Trophoblast cell (in vitro differentiated cells and primary cell): ENCODE results near the gene MPDU1.
"Not testable (repeated sequence)": the region's sequence is repeated elsewhere in the genome, so short reads cannot be mapped to it uniquely, and the experiment has no call there.

Experiments
- DNase-seq, 2 donors: peaks; one replicate each; pipeline ENCODE4 v3.0.0-alpha.2; 2016
- H2AFZ ChIP-seq: 2 replicates; pipeline ENCODE4 v1.6.1; 2013; ENCODE audit warnings: low read length, moderate library complexity, mild to moderate bottlenecking; ENCODE audit not compliant: insufficient read depth, poor library complexity
- H2AK5ac ChIP-seq: 2 replicates; pipeline ENCODE4 v1.6.1; 2013; ENCODE audit warnings: mild to moderate bottlenecking, low read length
- H2BK120ac ChIP-seq: 2 replicates; pipeline ENCODE4 v1.6.1; 2013; ENCODE audit warnings: low read length, mild to moderate bottlenecking, moderate library complexity; ENCODE audit not compliant: insufficient read depth, poor library complexity
- H2BK12ac ChIP-seq: 2 replicates; pipeline ENCODE4 v1.6.1; 2013; ENCODE audit warnings: mild to moderate bottlenecking, low read length, moderate library complexity
- H2BK5ac ChIP-seq: 2 replicates; pipeline ENCODE4 v1.6.1; 2013; ENCODE audit warnings: low read length, low read depth, moderate library complexity, mild to moderate bottlenecking; ENCODE audit not compliant: poor library complexity
- H3K14ac ChIP-seq: 2 replicates; pipeline ENCODE4 v1.6.1; 2013; ENCODE audit warnings: mild to moderate bottlenecking, low read length
- H3K18ac ChIP-seq: 2 replicates; pipeline ENCODE4 v1.6.1; 2013; ENCODE audit warnings: mild to moderate bottlenecking, low read length
- H3K23ac ChIP-seq: 2 replicates; pipeline ENCODE4 v1.6.1; 2013; ENCODE audit warnings: low read length
- H3K27ac ChIP-seq: 2 replicates; pipeline ENCODE4 v1.5.1; 2013; ENCODE audit warnings: low read depth, mild to moderate bottlenecking, inconsistent platforms, low read length, moderate library complexity
- H3K27me3 ChIP-seq: 2 replicates; pipeline ENCODE4 v1.6.1; 2013; ENCODE audit warnings: inconsistent platforms, mild to moderate bottlenecking, low read length, moderate library complexity; ENCODE audit not compliant: insufficient read depth
- H3K36me3 ChIP-seq, 2 experiments: 1 replicate in 1 of 2; 2 replicates in 1 of 2; pipeline ENCODE4 v1.6.1; 2013; ENCODE audit warnings: low read length in 2 of 2, mild to moderate bottlenecking in 2 of 2, moderate library complexity in 1 of 2; ENCODE audit not compliant: insufficient read depth in 2 of 2, control insufficient read depth in 1 of 2
- H3K4ac ChIP-seq: 2 replicates; pipeline ENCODE4 v1.6.1; 2013; ENCODE audit warnings: low read depth, mild to moderate bottlenecking, low read length, moderate library complexity
- H3K4me1 ChIP-seq, 2 experiments: 1 replicate in 1 of 2; 2 replicates in 1 of 2; pipeline ENCODE4 v1.6.1; 2013; ENCODE audit warnings: low read length in 2 of 2, mild to moderate bottlenecking in 2 of 2, moderate library complexity in 1 of 2; ENCODE audit not compliant: insufficient read depth in 2 of 2, control insufficient read depth in 1 of 2
- H3K4me2 ChIP-seq: 2 replicates; pipeline ENCODE4 v1.6.1; 2013; ENCODE audit warnings: inconsistent platforms, mild to moderate bottlenecking, low read length, moderate library complexity
- H3K4me3 ChIP-seq: 2 replicates; pipeline ENCODE4 v1.5.1; 2013; ENCODE audit warnings: mild to moderate bottlenecking, low read depth, low read length, inconsistent platforms
- H3K79me1 ChIP-seq: one replicate; pipeline ENCODE4 v1.6.1; 2013; ENCODE audit warnings: low read length
- H3K79me2 ChIP-seq: 2 replicates; pipeline ENCODE4 v1.6.1; 2013; ENCODE audit warnings: low read length, mild to moderate bottlenecking; ENCODE audit not compliant: control insufficient read depth, insufficient read depth, poor library complexity
- H3K9ac ChIP-seq: 2 replicates; pipeline ENCODE4 v1.6.1; 2013; ENCODE audit warnings: mild to moderate bottlenecking, low read length
- H3K9me3 ChIP-seq: 2 replicates; pipeline ENCODE4 v1.6.1; 2013; ENCODE audit warnings: low read depth, mild to moderate bottlenecking, control low read depth, inconsistent platforms, low read length; ENCODE audit not compliant: insufficient read depth
- H4K12ac ChIP-seq: 2 replicates; pipeline ENCODE4 v1.6.1; 2013; ENCODE audit warnings: low read depth, mild to moderate bottlenecking, low read length, moderate library complexity
- H4K8ac ChIP-seq: 2 replicates; pipeline ENCODE4 v1.6.1; 2013; ENCODE audit warnings: low read depth, mild to moderate bottlenecking, low read length, moderate library complexity
- H4K91ac ChIP-seq: one replicate; pipeline ENCODE4 v1.6.1; 2013; ENCODE audit warnings: low read depth, mild to moderate bottlenecking, low read length, moderate library complexity
- WGBS: extraction: QIAGEN DNeasy Blood & Tissue Kit; methylation state at CpG from one replicate; pipeline ENCODE4 v1.1.7; 2013; ENCODE audit warnings: missing lambda C conversion rate; ENCODE audit not compliant: insufficient read length, insufficient coverage; ENCODE audit errors: extremely low coverage; 5-methylcytosine and 5-hydroxymethylcytosine counted together

MPDU1 gene

DNA sequence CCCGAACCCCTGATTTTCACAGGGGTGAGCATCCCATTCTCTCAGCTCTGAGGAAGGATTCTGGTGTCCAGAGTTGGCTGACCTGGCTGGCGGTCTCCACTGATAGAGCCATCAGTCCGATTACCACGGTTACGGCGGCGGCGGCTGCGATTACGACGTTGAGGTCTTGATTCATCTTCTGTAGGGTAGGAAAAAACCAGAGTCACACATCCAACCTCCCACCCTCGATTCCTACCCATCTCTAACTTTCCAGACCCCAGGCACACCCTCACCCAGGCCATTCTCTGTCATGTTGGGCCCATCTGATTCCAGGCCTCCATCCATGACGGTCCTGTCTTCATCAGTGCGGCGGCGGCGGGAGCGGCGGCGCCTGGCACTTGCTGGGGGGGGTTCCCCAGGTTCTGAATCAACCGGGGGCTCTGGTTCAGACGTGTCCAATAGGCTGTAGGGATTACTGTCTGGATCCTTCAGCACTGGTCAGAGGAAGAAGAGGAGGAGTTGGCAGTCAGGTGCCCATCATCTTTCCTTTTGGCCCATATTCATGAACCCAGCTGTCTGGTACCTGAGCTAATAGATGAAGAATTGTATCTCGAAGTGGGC lies 8.9 kb downstream of the MPDU1 start:
- no peak overlapping the region for H2BK12ac ChIP-seq
- no peak overlapping the region for H3K4me3 ChIP-seq
- H4K8ac ChIP-seq = no peak overlapping the region
- no peak overlapping the region for H2BK120ac ChIP-seq
- H3K79me2 ChIP-seq = peaks cover 4% of the 10 kb centered on the region
- H3K79me1 ChIP-seq = peaks cover 8% of the 10 kb centered on the region
- H3K27me3 ChIP-seq = no peaks in the 10 kb centered on the region
- peaks cover 31 to 32% of the 10 kb centered on the region in 2 experiments for H3K4me1 ChIP-seq
- H3K9me3 ChIP-seq = peaks cover 4% of the 10 kb centered on the region
- H2BK5ac ChIP-seq = no peak overlapping the region
- no peak overlapping the region for H3K4me2 ChIP-seq
- no peak overlapping the region for H3K4ac ChIP-seq
- no peak overlapping the region for H3K18ac ChIP-seq
- no peak for DNase-seq
- no peak overlapping the region for H3K14ac ChIP-seq
- WGBS = no CpG with 5 or more reads among the region's 23 CpGs
- H3K9ac ChIP-seq = no peak overlapping the region
- H4K12ac ChIP-seq = no peak overlapping the region
- H3K23ac ChIP-seq = no peak overlapping the region
- peaks cover 61 to 69% of the 10 kb centered on the region in 2 experiments for H3K36me3 ChIP-seq
- H2AK5ac ChIP-seq = no peak overlapping the region
- no peak overlapping the region for H4K91ac ChIP-seq
- H2AFZ ChIP-seq = no peak overlapping the region
- no peak overlapping the region for H3K27ac ChIP-seq

DNA sequence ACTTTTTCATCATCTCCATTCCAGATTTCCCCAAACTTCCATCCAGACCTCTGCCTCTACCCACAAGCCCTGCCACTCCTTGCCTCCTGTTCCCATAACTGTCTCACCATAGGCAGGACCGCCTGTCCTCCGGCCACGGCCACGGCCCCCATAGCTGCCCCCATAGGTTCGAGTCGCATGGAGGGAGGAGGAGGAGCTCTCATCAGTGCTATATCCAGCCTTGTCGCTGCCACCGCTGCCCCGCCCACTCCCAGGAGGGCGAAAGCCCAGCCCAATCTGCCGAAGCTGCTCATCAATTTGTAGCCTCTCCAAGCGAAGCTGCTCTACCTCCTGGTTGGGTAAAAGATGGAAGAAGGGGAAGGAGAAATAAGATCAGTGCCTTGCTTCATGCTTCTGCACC lies 9.6 kb downstream of the MPDU1 start:
- no peak for DNase-seq
- H2BK120ac ChIP-seq = no peak overlapping the region
- WGBS = no CpG with 5 or more reads among the region's 12 CpGs

DNA sequence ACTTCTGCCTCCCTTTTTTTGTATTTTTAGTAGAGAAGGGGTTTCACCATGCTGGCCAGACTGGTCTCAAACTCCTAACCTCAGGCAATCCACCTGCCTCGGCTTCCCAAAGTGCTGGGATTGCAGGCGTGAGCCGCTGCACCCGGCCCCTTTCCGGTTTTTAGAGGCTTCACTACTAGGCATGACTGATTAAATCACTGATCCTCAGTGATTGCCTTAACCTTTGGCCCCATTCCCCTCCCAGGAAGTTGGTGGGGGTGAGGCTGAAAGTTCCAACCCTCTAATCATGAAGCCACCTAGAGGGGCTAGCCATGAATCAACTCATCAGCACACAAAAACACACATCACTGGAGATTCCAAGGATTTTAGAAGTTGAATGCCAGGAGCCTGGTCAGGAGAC lies 13.9 kb downstream of the MPDU1 start:
- H3K27ac ChIP-seq, H3K79me1 ChIP-seq, H3K9ac ChIP-seq, H2BK120ac ChIP-seq, H3K4me3 ChIP-seq, DNase-seq, H2BK12ac ChIP-seq, H2BK5ac ChIP-seq, H3K4me1 ChIP-seq, H2AK5ac ChIP-seq, H3K79me2 ChIP-seq, H3K27me3 ChIP-seq, H4K8ac ChIP-seq, H2AFZ ChIP-seq, H3K4me2 ChIP-seq, H3K23ac ChIP-seq, H3K14ac ChIP-seq, H3K4ac ChIP-seq, H4K12ac ChIP-seq, H3K18ac ChIP-seq, H3K9me3 ChIP-seq, H4K91ac ChIP-seq: not testable (repeated sequence)
- WGBS = no CpG with 5 or more reads among the region's 5 CpGs
- peaks cover 69 to 72% of the 10 kb centered on the region in 2 experiments for H3K36me3 ChIP-seq

More for the DNA sequence above, 9.6 kb downstream of the MPDU1 start:
- Histone ChIP-seq H3K4me3 (no peak overlapping the region), H3K23ac (no peak overlapping the region), H3K18ac (no peak overlapping the region), H2AFZ (no peak overlapping the region), H4K12ac (no peak overlapping the region), H3K27ac (no peak overlapping the region), H3K9ac (no peak overlapping the region), H3K79me2 (peaks cover 4% of the 10 kb centered on the region), H2BK5ac (no peak overlapping the region), H3K4ac (no peak overlapping the region), H4K91ac (no peak overlapping the region), H3K9me3 (peaks cover 4% of the 10 kb centered on the region), H3K14ac (no peak overlapping the region), H3K27me3 (no peaks in the 10 kb centered on the region), H3K79me1 (peaks cover 8% of the 10 kb centered on the region), H2BK12ac (no peak overlapping the region), H3K36me3 (peaks cover 58 to 63% of the 10 kb centered on the region in 2 experiments), H3K4me1 (peaks cover 26 to 29% of the 10 kb centered on the region in 2 experiments), H4K8ac (no peak overlapping the region), H2AK5ac (no peak overlapping the region), H3K4me2 (no peak overlapping the region)

DNA sequence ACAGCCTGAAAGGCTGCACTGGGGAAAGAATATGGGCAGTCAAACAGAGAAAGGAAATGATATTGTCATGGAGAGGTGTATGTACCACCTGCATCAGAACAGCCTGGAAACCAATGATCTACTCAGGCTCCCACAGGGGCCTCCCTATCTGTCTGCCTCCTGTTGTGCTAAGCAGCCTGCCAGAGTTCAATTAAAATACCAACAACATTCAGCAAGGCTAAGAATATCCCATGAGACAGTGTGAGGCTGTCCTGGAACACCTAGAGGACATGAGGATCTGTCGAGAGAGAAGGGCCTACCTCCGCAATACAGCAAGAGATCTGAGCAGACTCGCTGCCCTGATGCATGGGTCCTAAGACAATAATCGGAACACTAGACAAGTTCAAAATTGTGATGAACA lies 22.6 kb downstream of the MPDU1 start:
- H3K27me3 ChIP-seq = no peaks in the 10 kb centered on the region
- no peak overlapping the region for H2AK5ac ChIP-seq
- H2BK120ac ChIP-seq = no peak overlapping the region
- no peak overlapping the region for H3K4ac ChIP-seq
- H3K4me1 ChIP-seq = no peaks in the 10 kb centered on the region
- no peak overlapping the region for H2AFZ ChIP-seq
- H4K91ac ChIP-seq = no peak overlapping the region
- no peak overlapping the region for H4K12ac ChIP-seq
- no peaks in the 10 kb centered on the region for H3K79me2 ChIP-seq
- H3K79me1 ChIP-seq = no peaks in the 10 kb centered on the region
- no peak overlapping the region for H4K8ac ChIP-seq
- peaks cover 35 to 42% of the 10 kb centered on the region in 2 experiments for H3K36me3 ChIP-seq
- no peak overlapping the region for H3K14ac ChIP-seq
- H3K18ac ChIP-seq = no peak overlapping the region
- H3K4me2 ChIP-seq = no peak overlapping the region
- H3K27ac ChIP-seq = no peak overlapping the region
- H3K4me3 ChIP-seq = no peak overlapping the region
- no peaks in the 10 kb centered on the region for H3K9me3 ChIP-seq
- no peak overlapping the region for H2BK12ac ChIP-seq
- H2BK5ac ChIP-seq = no peak overlapping the region
- H3K9ac ChIP-seq = no peak overlapping the region
- H3K23ac ChIP-seq = no peak overlapping the region
- no CpG with 5 or more reads among the region's 4 CpGs for WGBS
- no peak for DNase-seq
